HepG2 (cell line): ENCODE measurements around the gene UBQLN1.

Experiments
- CHD2 ChIP-seq: IDR thresholded peaks from 2 replicates; pipeline ENCODE4 v1.6.1; 2011; ENCODE audit warnings: low read depth, low read length, improper control_type of control experiment
- EED ChIP-seq: sonication (generic); formaldehyde crosslinking; IDR thresholded peaks from 2 replicates; pipeline ENCODE4 v1.5.0; 2020; ENCODE audit warnings: mild to moderate bottlenecking, missing genetic modification reagents
- ESRRA ChIP-seq: sonication (generic); formaldehyde crosslinking; IDR thresholded peaks from 2 replicates; pipeline ENCODE4 v1.5.1; 2020; ENCODE audit warnings: mild to moderate bottlenecking, low read depth, missing genetic modification reagents
- HMG20A ChIP-seq: IDR thresholded peaks from 2 replicates; pipeline ENCODE4 v1.6.1; 2016; ENCODE audit warnings: borderline replicate concordance
- NCOR1 ChIP-seq: fragments of 200-600 bp; sonication (generic); IDR thresholded peaks from 2 replicates; pipeline ENCODE4 v1.7.0; 2017; ENCODE audit warnings: antibody characterized with exemption, low read length, borderline replicate concordance
- POLR2AphosphoS5 ChIP-seq: IDR thresholded peaks from 2 replicates; pipeline ENCODE4 v1.6.1; 2012; ENCODE audit warnings: low read depth, low read length

GRCh38 chr9:83724436-83724835 lies 16.7 kb upstream of the UBQLN1 start:
- no peak for TF ChIP-seq EED (CRISPR knock-in tag)
- TF ChIP-seq POLR2AphosphoS5: no peak
- no peak for TF ChIP-seq NCOR1
- no peak for TF ChIP-seq ESRRA
- no peak for TF ChIP-seq HMG20A (CRISPR knock-in tag)
- no peak for TF ChIP-seq CHD2
